ENCODE results near the gene CTNNBIP1.

CTNNBIP1 gene

DNA sequence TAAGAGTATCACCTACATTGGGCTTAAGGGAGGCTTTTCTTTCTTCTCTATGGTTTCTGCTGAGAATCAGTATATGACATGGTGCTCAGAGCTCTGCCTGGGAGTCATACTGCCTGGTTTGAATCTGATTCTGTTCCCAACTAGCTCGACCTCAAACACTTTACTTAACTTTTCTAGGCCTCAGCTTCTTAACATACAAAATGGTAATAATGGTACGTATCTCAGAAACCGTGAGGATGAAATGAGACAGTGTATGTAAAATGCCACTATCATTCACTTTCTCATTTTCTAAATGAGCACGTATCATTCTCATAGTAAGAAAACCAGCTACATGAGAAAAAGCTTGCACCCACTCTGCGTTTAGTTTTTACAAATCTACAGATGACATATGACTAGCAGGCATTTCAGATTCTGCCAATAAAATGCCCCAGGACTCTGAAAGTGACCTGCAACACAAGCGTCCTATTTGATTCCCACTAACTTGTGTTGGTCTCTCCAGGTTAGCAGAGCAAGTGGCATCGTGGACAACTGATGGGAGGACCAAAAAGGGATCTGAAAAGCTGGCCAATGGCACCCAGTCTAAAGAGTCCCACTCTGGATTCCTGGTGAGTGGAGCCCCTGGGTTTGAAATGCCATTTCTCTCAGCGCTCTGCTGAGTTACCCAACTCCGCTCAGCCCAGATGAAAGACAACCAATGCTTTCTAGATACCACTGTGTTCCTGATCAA lies 6.1 kb downstream of the CTNNBIP1 start:
- no peak for DNase-seq

DNA sequence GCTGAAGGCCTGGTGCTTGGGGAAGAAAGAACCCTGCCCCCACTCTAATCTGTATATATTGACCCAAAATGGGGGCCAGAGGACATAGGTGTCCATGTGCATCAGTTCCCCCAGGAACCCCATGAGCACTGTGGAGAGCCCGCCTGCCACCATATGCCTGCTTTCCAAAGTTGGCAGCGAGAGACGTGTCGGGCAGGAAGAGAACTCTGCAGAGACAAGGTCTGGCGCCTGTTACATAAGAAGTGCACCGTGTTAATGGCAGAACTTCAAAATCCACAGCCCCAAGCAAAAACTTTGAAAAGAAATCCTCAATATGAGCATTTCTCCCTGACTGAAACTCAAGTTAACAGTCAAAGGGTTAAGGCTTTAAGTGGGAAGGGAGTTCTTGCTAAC lies 8.0 kb downstream of the CTNNBIP1 start:
- DNase-seq, result no peak

DNA sequence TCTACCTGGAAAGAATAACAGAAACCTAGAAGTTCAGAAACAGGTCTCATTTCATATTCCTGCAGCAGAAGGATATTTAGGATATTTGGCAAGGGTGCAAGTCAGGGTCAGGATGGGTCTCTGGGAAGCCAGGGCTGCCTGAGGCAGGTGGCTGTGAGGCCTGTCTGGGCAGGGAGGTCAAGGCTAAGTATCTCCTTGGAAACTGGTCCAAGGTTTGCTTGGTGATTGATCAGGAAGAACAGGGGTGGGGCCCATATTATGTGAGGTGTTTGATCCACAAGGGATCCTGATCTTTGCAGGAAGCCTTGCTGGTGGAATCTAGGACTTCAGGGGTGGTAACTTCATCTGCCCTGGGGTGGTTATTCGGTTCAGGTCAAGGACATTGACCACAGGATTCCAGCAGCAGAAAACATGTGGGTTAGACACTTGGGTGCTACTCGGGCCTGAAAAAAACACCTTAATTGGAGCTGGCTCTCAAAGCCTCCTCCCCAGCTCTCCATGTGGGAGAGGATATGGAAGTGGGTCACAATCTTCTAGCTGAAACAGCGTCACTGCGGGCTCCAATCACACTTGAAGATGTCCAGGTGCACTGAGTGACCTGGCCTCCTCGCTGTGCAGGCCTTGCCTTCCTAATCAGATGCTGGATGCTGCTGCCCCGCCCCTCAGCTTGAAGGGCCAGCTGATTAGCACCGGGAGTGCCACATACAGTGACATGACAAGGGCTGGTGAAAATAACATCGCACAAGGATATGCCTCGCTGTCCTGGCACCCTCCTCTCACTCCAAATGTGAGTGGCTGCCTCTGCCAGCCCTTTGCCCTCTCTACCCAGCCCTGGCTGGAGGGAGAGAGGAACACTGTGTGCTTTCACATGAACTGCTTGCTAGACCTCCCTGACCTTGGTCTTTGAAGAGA lies 8.7 kb downstream of the CTNNBIP1 start:
- DNase-seq, result no peak

DNA sequence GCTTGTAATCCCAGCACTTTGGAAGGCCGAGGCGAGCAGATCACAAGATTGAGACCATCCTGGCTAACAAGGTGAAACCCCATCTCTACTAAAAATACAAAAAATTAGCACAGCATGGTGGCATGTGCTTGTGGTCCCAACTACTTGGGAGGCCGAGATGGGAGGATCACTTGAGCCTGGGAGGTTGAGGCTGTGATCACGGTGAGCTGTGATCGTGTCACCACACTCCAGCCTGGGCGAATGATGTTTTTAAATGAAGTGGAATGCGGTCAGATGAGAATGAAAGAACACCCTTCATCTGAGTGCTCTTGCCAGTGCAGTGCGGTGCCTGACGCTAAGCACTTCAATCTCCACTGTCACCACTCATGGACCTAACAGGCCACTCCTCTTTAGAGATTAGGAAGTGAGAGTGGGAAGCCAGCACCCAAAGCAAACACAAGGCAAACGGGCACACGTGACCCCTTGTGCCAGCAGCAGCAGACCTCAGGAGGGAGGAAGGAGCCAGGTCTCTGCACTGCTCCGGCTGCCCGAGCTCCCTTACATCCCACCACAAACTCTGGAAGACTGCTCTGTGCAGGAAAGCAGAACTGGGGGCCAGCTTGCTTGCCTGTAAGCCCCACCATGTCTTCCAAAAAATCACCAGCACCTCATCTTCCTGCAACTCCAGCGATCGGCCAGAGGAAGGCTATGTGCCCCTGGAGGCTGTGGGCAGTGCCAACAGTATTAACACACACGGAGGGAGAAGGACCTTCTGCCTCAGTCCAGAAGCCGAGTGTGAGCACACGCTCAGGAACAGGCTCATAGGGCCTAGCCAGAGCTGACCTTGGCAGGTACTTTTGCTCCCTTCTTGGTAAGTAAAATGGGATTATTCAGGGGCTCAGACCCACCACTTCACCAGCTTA lies 9.7 kb downstream of the CTNNBIP1 start:
- DNase-seq, result no peak

DNA sequence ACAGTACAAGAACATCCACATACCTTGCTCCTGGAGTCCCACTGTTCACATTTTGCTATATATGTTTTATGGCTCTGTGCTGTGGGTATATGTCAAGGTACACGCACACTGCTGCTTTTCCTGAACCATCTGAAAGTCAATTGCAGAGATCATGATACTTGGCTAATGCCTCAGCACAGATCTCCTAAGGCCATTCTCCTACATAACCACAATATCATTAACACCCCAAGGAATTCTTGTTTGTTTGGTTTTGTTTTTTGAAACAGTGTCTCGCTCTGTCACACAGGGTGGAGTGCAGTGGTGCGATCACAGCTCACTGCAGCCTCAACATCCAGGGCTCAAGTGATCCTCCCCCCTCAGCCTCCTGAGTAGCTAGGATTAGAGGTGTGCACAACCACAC lies 16.0 kb downstream of the CTNNBIP1 start:
- no peak for DNase-seq

DNA sequence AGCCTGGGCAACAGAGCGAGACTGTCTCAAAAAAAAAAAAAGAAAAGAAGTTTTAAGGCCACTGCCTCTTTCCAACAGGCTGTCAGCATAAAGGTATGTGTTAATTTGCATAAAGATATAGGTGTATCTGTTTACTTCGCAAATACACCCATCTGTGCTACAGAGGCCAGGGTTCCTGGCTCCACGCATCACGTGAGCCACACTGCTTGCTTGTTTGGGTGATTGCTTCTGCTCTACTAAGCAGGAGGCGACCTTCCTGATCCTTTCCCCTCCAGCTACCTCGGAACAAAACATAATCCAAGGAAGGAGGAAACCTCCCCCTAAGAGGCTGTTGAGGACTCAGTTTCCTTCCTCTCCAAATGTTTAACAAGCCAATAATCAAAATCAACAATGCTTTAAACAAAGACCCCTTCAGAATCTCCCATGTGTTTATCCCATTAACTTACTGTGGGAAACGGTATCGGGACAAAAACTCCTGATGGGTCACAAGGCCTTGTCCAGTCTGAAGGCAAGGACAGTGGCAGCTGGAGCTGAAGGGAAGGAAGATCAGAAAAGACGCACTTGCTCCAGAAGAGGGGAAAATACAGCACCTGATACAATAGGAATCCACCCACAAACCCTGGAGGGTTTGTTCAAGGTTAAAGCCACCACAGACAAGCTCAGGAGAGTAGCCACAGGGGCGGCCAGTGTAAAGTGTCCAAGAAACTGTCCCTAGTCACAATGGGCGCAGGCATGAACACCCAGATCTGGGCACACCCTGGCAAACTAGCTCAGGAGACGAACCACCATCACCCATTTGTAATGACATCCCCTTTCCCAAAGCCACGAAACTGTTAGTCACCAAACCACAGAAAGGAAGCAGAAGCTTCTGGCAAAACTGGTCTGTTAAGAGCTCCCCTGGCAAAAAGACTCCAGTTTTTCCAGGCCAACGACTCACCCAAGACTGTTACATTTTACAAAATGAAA lies 17.2 kb downstream of the CTNNBIP1 start:
- peak; percentile 85 for DNase-seq

DNA sequence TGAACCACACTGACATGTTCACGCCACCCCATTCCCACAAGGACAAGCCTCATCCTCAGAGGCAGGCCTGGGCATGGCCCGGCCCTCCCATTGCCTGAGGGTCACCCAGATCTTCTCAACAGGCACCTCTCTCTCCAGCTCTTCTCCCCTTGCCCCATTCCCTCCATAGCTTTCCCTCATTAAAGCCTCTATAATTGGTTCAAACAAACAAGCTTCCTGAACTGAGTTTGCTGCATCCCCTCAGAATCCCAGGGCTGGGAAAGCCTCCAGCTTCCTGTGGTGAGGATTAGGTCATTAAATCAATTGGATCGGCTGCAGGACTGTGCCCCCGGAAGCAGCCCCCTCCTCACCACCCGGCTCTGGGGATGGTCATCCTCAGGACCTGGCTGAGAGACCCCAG lies 18.9 kb downstream of the CTNNBIP1 start:
- DNase-seq, result peak; percentile 67

DNA sequence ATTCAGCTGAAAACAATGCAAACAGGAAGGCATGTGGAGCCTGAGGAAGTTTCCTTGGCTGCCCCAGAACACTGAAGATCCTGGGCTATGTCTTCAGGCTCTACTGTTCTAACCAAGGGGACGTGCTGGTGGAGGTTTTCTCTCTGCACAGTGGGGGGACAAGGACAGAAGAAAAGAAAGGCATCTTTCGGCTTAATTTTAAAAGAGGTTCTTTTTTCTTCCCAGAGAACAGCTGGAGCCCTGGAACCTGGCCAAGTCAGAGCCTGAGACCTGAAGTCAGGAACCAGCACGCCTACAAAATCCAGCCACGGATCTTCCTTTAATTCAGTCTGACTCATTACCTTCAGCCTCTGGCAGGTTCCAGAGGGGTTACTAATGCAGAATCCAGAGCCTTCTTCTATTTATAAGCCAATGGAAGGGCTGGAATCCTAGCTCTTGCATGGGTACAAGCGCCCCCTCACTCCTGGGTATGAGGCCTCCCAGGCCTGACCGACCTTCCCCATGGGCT lies 19.8 kb downstream of the CTNNBIP1 start:
- DNase-seq, result peak; percentile 93

DNA sequence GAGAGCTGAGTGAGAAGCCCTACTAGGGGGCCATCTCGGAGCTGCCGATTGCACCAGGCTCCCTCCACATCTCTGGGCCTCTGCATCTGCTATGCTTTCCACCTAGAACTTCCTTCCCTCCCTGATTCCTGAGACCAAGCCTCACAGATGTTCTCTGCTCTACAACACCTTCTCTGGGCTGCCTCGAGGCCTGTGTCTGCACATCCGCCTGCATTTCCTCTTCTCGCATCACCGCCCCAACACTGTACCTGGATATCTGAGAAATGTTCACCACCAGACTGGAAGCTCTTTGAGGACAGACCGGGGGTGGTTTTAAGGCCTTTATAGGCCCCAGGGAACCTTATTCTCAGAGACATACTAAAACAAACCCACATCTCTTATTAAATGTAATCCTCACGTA lies 20.7 kb downstream of the CTNNBIP1 start:
- DNase-seq, result no peak

DNA sequence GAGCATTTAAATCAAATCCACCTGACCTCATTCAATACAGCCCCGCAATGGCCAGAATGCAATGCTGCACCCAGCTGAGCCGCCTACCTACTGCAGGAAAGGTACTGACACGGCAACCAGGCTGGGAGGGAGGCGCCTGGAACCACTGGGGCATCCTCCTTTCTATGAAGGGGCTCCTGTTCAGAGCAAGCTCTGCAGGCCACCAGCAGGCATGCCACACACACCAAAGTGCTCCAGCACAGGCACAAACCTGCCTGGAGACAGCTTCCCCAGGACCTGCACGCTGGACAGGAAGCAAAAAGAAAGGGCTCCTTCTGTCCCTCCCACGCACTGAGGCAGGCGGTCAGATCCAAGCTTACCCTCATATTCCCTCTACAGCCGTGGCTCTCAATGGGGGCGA lies 21.2 kb downstream of the CTNNBIP1 start:
- no peak for DNase-seq

DNA sequence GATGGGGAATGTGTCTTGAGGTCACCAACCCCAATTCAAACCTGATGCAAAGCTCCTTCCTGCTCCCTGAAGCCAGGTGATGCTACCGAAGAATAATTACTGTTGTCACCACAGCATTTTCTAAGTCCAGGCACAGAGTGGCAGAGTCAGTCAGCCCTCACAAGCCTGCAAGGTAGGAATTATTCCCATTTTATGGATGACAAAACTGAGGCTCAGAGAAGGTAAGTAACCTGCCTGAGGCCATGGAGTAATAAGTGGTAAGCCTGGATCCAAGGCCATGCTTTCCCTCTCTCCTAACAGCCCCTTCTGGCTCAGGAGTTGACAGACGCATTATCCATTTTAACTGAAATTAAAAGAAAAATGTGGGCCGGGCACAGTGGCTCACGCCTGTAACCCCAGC lies 23.0 kb downstream of the CTNNBIP1 start:
- no peak for DNase-seq

DNA sequence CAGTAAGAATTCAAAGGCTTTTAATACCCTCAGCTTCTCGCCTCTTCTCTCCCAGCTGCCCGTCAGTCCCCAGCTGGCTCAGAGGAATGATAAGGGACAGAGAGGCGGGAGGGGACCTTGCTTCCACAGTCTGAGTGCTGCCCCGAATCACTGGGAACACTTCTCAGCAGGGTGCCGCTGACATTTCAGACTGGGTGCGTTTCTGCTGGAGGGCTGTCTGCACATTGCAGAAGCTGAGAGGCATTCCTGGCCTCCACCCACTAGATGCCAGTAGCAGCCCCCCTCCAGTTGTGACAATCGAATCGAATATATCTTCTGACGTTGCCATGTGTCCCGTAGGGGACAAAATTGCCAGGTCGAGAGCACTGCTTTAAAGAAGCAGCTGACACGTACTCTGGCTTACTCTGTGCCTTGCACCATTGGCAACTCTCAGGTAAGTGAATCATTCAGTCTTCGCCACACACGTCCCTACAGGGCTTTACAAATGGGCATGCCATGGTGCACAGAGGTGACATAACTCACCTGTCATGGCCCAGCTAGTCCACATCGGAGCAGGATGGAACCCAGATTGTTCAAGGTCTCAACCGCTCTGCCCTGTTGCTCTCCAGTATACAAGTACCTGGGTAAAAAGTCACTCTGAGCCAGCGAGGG lies 23.9 kb downstream of the CTNNBIP1 start:
- DNase-seq, result no peak

DNA sequence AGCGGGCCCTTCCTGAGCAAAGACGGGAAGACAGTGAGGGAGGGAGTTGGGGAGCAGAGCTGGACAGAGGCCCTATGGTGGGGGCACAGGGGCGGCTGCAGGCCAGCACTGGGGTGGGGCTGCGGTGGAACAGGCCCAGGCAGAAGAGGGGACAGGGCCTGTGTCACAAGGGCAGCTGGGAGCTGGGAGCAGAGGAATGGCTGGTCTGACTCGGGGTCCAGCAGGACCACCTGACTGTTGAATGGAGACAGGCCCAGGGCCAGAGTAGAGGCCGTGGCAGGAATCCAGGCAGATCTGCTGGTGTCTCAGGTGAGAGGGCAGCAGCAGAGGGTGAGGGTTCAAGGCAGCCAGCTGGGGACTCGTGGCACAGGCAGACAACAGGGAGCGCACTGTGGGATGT lies 25.3 kb downstream of the CTNNBIP1 start:
- no peak for DNase-seq

DNA sequence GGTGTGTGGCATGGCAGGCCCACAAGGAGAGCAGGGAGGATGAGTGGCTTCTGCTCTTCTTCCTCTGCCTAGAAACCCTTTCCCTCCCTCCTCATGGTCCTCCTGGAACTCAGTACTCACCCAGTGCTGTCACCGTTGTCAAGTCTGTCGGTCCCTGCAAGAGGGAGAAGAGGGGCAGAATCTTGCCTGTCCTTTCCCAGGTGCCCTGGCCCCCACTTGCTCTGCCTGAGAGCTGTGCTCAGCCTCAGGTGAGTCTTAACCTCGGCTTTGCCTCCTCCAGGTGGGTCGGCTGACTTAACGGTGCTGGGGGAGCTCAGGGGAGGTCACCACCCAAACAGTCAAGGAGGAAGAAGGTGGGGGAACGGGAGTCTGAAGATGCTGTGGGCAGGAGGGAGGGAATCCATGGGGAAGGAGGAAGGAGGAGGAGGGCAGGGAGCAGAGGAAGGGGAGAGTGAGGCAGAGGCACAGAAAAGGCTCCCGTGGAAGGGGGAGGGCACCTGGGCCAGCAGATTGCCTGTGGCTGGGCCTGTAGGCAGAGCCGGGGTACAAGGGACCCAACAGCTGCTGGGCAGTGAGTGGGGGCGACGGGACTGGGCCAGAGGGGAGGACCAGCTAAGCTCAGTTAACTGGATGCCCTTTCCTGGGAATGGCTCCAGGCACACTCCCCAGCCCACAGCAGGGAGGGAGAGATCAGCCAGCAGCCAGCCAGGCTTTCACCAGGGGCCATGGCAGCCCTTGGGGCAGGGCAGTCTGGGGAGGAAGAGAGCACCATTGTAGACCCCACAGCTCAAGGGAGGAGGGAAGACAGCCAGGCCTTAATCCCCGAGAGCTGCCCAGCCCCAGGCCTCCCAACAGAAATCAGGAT lies 26.3 kb downstream of the CTNNBIP1 start:
- no peak for DNase-seq

DNA sequence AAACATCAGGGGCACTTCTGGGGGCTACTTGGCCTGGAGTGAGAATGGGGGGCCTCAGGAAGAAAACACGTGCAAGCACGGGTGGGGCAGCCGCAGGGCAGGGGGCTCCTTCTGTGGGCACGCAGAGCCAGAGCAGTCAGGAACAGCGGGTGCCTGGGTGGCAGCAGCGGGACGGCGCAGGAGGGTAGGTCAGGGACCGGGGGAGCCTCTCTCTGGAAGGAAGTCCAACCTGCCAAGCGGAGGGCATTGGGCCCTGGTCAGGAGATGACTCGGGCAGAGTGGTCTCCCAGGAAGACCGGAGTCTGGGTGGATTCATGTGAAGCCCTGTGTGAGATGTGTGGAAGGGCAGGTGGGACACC lies 27.1 kb downstream of the CTNNBIP1 start:
- no peak for DNase-seq

DNA sequence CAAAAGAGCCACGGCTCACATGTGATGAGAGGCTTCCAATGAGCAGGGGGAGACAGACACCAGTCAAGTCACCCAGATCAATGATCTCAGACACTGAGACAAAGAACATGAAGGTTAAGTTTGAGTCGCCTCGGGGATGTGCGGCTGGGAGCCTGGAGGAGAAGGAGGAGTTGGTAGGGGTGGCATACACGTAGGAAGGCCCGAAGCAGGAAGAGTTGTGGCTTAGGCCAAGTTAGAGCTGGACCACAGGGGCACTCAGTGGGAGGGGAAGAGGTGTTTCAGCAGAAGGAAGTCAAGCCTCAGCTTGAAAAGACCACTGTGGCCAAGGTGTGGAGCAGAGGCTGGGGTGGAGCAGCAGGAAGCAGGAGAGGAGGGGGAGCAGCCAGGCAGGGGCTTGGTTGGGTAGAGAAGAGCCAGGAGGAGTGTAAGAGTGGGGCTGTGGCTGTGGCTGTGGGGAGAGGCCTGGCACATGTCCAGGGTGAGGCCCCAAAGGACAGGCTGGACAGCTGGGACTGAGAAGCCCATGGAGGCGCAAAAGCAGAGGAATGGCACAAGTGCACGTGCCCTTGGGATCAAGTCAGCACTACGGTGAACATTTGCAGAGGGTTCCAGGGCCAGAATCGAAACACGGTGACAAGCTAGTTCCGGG lies 27.6 kb downstream of the CTNNBIP1 start:
- no peak for DNase-seq

DNA sequence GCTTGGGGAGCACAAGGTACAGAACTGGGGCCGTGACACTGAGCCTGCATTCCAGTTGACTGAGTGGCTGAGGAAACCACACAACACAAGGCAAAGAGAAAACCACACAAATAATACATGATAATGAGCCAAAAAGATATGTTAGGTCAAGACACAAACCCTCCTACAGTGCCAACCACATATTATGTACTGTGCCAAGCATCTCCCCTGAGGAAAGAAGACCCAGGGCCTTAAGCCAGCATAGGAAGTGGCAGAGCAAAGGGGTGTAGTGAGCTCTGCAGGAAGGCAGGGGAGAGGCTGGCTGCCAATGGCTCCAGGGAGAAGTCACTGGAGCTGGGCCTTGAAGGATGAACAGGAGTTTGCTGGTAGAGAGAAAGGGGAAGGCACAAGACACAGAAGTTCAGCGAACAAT lies 28.2 kb downstream of the CTNNBIP1 start:
- no peak for DNase-seq

DNA sequence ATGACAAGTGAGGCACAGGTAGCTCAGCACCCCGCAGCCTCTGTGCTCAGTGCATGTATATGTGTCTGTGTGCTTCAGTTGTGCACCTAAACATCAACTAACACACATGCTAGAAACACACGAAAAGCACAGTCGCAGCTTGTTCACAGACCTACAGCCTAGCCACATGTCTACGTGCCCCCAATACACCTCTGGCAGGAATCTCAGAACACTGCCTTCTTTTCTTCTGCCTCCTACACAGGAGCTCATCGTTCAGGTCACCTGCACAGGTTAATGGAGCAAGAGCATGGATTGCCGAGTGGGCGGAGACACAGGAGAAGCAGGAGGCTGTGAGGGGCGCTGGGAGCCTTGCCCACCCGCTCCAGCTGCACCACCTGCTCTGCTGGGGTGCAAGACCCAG lies 31.7 kb downstream of the CTNNBIP1 start:
- no peak for DNase-seq

DNA sequence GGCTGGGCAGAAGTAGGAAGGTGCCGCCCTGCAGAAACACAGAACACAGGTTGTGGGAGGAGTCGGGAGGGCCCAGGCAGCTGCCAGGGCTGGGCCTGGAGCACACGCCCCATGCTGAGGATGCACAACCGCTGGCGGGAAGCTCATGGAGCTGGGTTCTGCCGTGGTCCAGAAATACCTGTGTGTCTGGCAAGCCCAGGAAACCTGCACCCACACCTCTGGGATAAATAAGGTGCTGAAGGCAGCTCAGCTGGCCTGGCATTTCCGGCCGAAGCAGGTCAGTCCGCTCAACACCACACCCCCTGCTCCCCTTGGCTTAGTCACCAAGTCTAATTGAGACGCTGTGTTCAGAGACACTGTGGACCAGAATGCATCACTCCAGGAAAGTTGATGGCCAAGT lies 32.1 kb downstream of the CTNNBIP1 start:
- no peak for DNase-seq

DNA sequence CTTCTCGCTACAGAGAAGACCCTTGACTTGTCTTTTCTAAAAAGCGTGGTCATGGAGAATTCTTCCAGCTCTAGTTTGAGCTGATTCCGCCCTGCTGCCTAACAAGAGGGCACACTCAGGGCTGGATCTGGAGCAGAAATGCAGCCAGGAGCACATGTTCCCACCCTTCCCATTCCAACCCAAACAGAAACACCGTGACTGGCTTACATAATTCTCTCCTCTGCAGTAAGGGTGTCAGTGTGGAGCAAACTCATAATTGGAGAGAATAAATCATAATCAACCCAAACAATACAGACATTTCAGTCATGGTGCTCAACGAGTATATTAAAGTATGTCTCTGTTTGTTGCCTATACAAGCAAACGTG lies 34.5 kb downstream of the CTNNBIP1 start:
- no peak for DNase-seq
